Aorta (tissue), 5 donors: ENCODE measurements around the gene CD74. TPM values are rescaled to one million over a fixed set of nuclear protein-coding genes. Genes with fewer than 3 reads are reported as not detected.
A peak's percentile ranks its signal among the peaks of the same experiment; 100 is the strongest.
"Not testable (repeated sequence)": the region's sequence is repeated elsewhere in the genome, so short reads cannot be mapped to it uniquely, and the experiment has no call there.

Experiments
- ATAC-seq: fragments of 200-7000 bp; cut with Tn5 transposase; one replicate; pipeline ENCODE4 v1.9.1; 2022; ENCODE audit warnings: moderate library complexity; ENCODE audit not compliant: low FRiP score
- DNase-seq, 2 donors: peaks; one replicate each; pipeline ENCODE4 v3.0.0-alpha.2; 2020
- H3K27ac ChIP-seq, 2 donors: one replicate each; pipeline ENCODE4 v1.5.1; 2013; ENCODE audit warnings: low read length in 2 of 2, mild to moderate bottlenecking in 2 of 2, moderate library complexity in 2 of 2, control low read depth in 1 of 2, inconsistent platforms in 1 of 2, low read depth in 1 of 2
- H3K27me3 ChIP-seq, 2 donors: one replicate each; pipeline ENCODE4 v1.6.1; 2013; ENCODE audit warnings: control low read depth in 1 of 2, low read length in 1 of 2, mild to moderate bottlenecking in 1 of 2, moderate library complexity in 1 of 2; ENCODE audit not compliant: insufficient read depth in 2 of 2, control insufficient read depth in 1 of 2
- H3K36me3 ChIP-seq, 2 donors: one replicate each; pipeline ENCODE4 v1.6.1; 2013; ENCODE audit warnings: control low read depth in 1 of 2, low read length in 1 of 2, mild to moderate bottlenecking in 1 of 2; ENCODE audit not compliant: insufficient read depth in 2 of 2, control insufficient read depth in 1 of 2
- H3K4me1 ChIP-seq, 2 donors: one replicate each; pipeline ENCODE4 v1.6.1; 2013; ENCODE audit warnings: low read length in 2 of 2, control low read depth in 1 of 2, mild to moderate bottlenecking in 1 of 2, moderate library complexity in 1 of 2; ENCODE audit not compliant: insufficient read depth in 2 of 2, control insufficient read depth in 1 of 2
- H3K4me3 ChIP-seq, 2 donors: one replicate each; pipeline ENCODE4 v1.5.1; 2013; ENCODE audit warnings: low read length in 2 of 2, control low read depth in 1 of 2, mild to moderate bottlenecking in 1 of 2
- H3K9me3 ChIP-seq: one replicate; pipeline ENCODE4 v1.6.1; 2013; ENCODE audit warnings: mild to moderate bottlenecking, low read length; ENCODE audit not compliant: control insufficient read depth
- WGBS, 2 donors: extraction: QIAGEN DNeasy Blood & Tissue Kit; methylation state at CpG; one replicate each; pipeline ENCODE4 v1.1.7; 2013; 5-methylcytosine and 5-hydroxymethylcytosine counted together
- intact Hi-C, 2 donors: fragments of 100-400 bp; cut with DNase I; formaldehyde crosslinking; loops; one replicate each; pipeline versions ENCODE4 v1.14.2 to v1.15.0; 2022
- polyA plus RNA-seq, 2 donors: library from polyadenylated mRNA; stranded (reverse); fragments of 200-250 nt; gene quantifications; one replicate each; pipeline ENCODE4 v1.2.3, GENCODE V29; 2013
- total RNA-seq, 2 donors: library from RNA; stranded (reverse); fragmentation: NEBNext Ultra II Directional; extraction: Animal tissue kit (Norgen Biotek cat#: 25700); gene quantifications; one replicate each; pipeline ENCODE4 v1.2.1, GENCODE V29; 2021
- donor health status: healthy with polysubstance abuse.
- donor health status: Bipolar disorder and iron deficiency.
- donor health status: DM: no; HTN: no; CAD: no.
- donor health status: DM: no; HTN: no; CAD: no.
- donor health status: DM: yes; HTN: yes; CAD: no.

CD74 gene
- total and polyA plus RNA-seq, 4 donors: 114 to 1,639 (median 519) TPM

DNA sequence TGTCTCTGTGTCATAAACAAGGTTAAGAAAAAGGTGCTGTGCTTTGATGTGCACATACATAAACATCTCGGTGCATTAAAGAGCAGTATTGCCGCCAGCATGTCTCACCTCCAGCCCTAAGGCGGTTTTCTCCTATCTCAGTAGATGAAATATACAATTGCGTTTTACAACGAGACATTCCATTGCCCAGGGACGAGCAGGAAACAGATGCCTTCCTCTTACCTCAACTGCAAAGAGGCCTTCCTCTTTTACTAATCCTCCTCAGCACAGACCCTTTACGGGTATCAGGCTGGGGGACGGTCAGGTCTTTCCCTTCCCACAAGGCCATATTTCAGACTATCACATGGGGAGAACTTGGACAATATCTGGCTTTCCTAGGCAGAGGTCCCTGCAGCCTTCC is 41.3 kb upstream of the CD74 start:
- H3K36me3 ChIP-seq, H3K27me3 ChIP-seq, H3K27ac ChIP-seq, ATAC-seq, DNase-seq, H3K9me3 ChIP-seq, H3K4me3 ChIP-seq, H3K4me1 ChIP-seq: not testable (repeated sequence)
- 60 to 72% methylated on average over 8 of the region's 8 CpGs for WGBS, 2 donors
- intact Hi-C loops: loop anchor here (10.0 kb wide), 2 partner anchors 221 to 391 kb away; partner anchors contain the start of gene IRGM (in 1 of the 2)

DNA sequence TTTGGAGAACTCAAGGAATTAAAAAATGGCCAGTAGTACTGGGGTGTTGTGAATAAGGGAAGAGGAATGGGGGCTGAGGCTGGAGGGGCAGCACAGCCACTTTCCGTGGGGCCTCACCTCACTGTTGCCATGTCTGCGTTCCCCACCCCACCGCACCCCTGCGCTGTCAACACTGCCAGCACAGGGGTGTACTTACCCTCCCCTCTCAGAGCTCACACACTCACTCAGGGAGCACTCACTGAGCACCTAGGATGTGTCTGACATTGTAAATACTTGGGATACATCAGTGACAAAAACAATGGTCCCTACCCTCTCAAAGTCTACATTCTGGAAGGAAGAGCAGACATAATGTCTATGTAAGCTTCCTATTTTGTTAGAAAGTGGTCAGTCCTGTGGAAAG is 40.2 kb upstream of the CD74 start:
- Histone ChIP-seq H3K9me3 (no peaks in the 10 kb centered on the region), H3K4me3 (no peak overlapping the region), H3K36me3 (no peaks in the 10 kb centered on the region), H3K27ac (no peak overlapping the region), H3K27me3 (no peaks in the 10 kb centered on the region), H3K4me1 (peaks cover 0 to 1% of the 10 kb centered on the region in 2 donors)
- ATAC-seq (no peak), DNase-seq (no peak)
- 83 to 91% methylated on average over 4 of the region's 4 CpGs for WGBS, 2 donors
- intact Hi-C loops: loop anchor here (10.0 kb wide), 2 partner anchors 222 to 392 kb away; partner anchors contain the start of gene IRGM (in 1 of the 2)

DNA sequence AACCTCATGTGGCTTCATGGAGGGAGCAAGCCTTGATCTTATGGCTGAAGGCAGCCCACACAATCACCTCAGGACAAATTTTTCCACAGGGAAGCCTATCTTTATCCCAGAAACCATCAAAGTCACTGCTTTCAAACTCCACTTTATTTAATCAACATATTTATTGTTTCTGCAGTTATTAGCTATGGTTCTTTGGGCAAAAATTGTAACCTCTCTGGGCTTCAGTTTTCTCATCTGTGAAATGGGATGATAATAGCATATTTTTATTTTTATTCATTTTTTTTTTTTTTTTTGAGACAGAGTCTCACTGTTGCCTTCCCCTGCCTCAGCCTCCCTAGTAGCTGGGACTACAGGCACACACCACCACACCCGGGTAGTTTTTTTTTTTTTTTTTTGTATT is 38.9 kb upstream of the CD74 start:
- WGBS, 2 donors: 91 to 100% methylated on average over 1 of the region's 1 CpG
- no peak for DNase-seq
- intact Hi-C loops: loop anchor here (10.0 kb wide), 2 partner anchors 223 to 393 kb away; partner anchors contain the start of gene IRGM (in 1 of the 2)

DNA sequence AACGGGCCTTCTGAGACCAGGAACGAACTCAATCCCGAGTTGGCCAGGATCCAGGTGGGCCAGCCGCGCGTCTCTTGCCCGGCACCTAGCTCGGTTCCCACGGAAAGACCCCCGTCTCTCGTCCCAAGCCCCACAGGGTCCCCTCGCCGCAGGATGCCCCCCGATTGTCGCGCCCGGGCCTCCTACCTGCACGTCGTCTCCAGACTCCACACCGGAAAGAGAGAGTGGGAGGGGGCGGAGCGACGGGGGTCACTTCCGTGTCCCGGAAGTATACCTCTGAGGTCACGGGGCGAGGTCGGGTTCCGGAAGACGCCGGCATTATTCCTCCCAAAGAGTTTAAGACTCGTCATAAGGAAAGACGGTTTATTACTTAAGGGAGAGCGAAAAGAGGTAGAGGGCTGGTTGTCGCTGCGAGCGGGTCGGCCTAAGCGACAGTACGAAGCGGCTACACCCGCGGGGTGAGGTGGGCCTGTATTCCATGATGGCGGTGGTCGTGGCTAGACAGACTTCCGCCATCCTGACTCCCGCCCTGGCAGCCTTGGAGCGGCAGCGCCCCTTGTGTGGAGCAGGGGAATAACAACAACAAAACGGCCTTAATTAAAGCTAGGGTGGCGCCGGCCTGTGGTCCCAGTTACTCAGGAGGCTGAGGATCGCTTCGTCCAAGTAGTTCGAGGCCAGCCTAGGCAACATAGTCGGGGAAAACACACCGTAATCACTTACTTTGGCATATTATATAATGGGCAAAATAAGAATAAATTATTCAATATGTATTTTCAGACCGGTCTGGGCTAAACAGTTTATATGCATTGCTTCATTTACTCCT is 37.0 kb upstream of the CD74 start, which contains the start of gene RPS14:
TSS of gene RPS14 (minus strand) at position 223 of the 823 bp plus-strand sequence. CDS start 2,006 bp downstream, outside the sequence.
- peaks cover 0 to 1% of the 10 kb centered on the region in 2 donors for H3K4me1 ChIP-seq
- H3K27me3 ChIP-seq: no peaks in the 10 kb centered on the region
- DNase-seq (peak; percentile 97 to 98), ATAC-seq (peak; percentile 98)
- H3K27ac ChIP-seq: peak within 1 kb of the TSS; percentile 49 to 79
- no peaks in the 10 kb centered on the region for H3K9me3 ChIP-seq
- peak within 1 kb of the TSS; percentile 49 to 78 for H3K4me3 ChIP-seq
- intact Hi-C loops: loop anchor here (10.0 kb wide), 2 partner anchors 225 to 395 kb away; partner anchors contain the start of gene IRGM (in 1 of the 2)
- 3 to 4% methylated on average over 52 to 58 of the region's 58 CpGs for WGBS, 2 donors
- H3K36me3 ChIP-seq: peaks cover 5 to 8% of the 10 kb centered on the region in 2 donors

More for the DNA sequence above, 38.9 kb upstream of the CD74 start:
- Histone ChIP-seq H3K9me3 (no peaks in the 10 kb centered on the region), H3K4me3 (no peak overlapping the region), H3K27ac (no peak overlapping the region), H3K27me3 (no peaks in the 10 kb centered on the region), H3K4me1 (peaks cover 0 to 1% of the 10 kb centered on the region in 2 donors), H3K36me3 (peaks cover 0 to 3% of the 10 kb centered on the region in 2 donors)
- ATAC-seq: no peak

DNA sequence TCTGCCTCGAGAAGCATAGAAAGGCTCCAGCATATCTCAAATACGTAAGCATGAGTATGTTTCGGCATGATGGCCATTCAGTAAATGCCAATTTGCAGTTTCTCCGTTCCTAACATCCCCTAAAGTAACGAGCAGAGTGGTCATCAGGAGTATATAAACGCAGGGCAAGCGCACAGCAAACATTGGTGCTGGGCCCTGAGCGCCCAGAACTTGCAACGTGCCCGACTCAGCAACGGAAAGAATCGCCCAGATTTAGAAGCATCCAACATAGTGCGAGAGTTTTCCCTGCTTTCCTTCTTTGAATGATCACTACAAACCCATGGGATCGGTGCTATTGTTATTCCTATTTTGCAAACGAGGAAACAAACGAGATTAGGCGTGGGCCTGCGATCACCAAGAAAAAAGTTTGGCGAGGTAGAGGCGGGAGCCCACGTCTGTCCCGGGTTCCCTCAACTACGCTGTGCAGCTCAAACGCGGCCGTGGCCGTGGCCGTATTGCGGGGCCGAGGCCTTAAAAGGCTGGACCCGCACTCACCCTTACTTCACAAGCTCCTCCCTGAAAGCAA is 36.3 kb upstream of the CD74 start:
- peak overlapping the region; percentile 35 to 49 for H3K27ac ChIP-seq
- peak; percentile 80 for ATAC-seq

DNA sequence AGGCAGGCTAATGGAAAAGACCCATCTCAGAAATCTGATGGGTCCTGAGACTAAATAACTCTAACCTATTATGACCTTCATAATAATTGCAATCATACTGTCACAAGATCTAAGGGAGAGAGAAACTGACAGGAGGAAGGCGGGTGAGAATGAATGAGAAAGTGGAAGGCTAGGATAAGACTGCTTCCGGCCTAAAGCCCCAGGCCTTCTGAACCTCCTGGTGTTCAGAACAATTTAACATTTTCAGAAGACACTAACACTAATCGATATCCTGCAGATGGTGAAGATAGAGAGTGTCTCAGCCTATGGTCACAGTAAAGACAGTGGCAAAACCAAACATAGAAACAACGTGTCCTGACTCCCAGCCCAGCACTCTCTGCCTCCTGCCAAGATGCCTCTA is 35.6 kb upstream of the CD74 start:
- DNase-seq (no peak), ATAC-seq (no peak)
- 33 to 42% methylated on average over 4 of the region's 4 CpGs for WGBS, 2 donors
- Histone ChIP-seq H3K27me3 (no peaks in the 10 kb centered on the region), H3K27ac (no peak overlapping the region), H3K9me3 (no peaks in the 10 kb centered on the region), H3K36me3 (peaks cover 10 to 13% of the 10 kb centered on the region in 2 donors), H3K4me1 (peaks cover 0 to 1% of the 10 kb centered on the region in 2 donors), H3K4me3 (peak overlapping the region in 1 of 2 donors; percentile 78)
- intact Hi-C loops: no loop called here

More for the DNA sequence above, 36.3 kb upstream of the CD74 start:
- Histone ChIP-seq H3K9me3 (no peaks in the 10 kb centered on the region), H3K4me3 (peak overlapping the region; percentile 49 to 78), H3K27me3 (no peaks in the 10 kb centered on the region), H3K36me3 (peaks cover 8 to 10% of the 10 kb centered on the region in 2 donors), H3K4me1 (peaks cover 0 to 1% of the 10 kb centered on the region in 2 donors)
- no peak for DNase-seq
- intact Hi-C loops: no loop called here
- 0% methylated on average over 31 of the region's 31 CpGs for WGBS, 2 donors

DNA sequence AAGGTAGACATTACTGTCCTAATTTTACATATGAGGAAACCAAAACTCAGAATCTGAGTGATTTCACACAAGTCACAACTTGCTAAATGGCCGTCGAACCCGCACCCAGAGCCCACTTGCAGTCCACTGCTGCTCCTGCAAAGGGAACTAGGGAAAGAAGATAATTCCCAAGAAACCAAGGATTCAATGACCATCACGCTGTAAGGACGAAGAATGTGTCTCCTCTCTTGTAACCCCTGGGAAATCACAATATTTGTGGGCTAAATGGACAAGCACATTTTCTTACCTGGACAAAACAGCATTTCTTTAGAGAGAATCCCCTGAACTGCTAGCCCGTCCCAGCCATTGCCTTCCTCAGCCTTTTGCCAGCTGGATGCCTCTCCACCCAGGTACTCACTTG is 34.5 kb upstream of the CD74 start:
- no peak overlapping the region for H3K27ac ChIP-seq
- DNase-seq: no peak
- H3K4me1 ChIP-seq: peaks cover 0 to 1% of the 10 kb centered on the region in 2 donors
- no peak overlapping the region for H3K4me3 ChIP-seq
- WGBS, 2 donors: 89% methylated on average over 6 of the region's 6 CpGs
- no peaks in the 10 kb centered on the region for H3K27me3 ChIP-seq
- no peak for ATAC-seq
- H3K36me3 ChIP-seq: peaks cover 10 to 13% of the 10 kb centered on the region in 2 donors
- intact Hi-C loops: no loop called here
- H3K9me3 ChIP-seq: no peaks in the 10 kb centered on the region

DNA sequence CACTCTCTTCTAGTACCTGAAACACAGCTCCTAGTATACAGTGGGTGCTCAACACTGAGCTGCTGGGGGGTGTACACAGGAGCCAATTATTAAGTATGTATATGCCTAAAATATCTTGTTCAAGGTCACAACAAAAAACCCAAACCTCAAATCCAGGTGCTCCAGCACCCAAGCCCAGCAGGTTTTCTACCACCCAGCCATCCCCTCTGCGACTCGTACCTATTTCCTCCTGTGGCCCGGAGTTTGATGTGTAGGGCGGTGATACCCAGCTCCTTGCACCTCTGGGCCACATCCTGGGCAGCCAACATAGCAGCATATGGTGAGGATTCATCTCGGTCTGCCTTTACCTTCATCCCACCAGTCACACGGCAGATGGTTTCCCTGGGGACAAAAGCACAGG is 33.9 kb upstream of the CD74 start:
- intact Hi-C loops: no loop called here
- peaks cover 0 to 1% of the 10 kb centered on the region in 2 donors for H3K4me1 ChIP-seq
- no peaks in the 10 kb centered on the region for H3K9me3 ChIP-seq
- H3K36me3 ChIP-seq: peaks cover 10 to 13% of the 10 kb centered on the region in 2 donors
- no peaks in the 10 kb centered on the region for H3K27me3 ChIP-seq
- ATAC-seq (no peak), DNase-seq (no peak)
- no peak overlapping the region for H3K4me3 ChIP-seq
- WGBS, 2 donors: 91% methylated on average over 6 of the region's 6 CpGs
- H3K27ac ChIP-seq: no peak overlapping the region
